PC-9 (cell line): ENCODE measurements around the gene FRMD4B. TPM values are rescaled to one million over a fixed set of nuclear protein-coding genes. Genes with fewer than 3 reads are reported as not detected.

Source experiments
- BruUV-seq: library from RNA; stranded (reverse); fragments of 400-500 nt; replicated peaks from 2 replicates; lab custom pipeline; 2021; lab: Mats Ljungman, UMichigan
- CTCF ChIA-PET: fragments of 300-600 bp; sonication (Branson Sonifier 250); formaldehyde crosslinking; loops from one replicate; lab custom pipeline; 2022; ENCODE audit warnings: antibody characterized with exemption; lab: Charles Lee
- POLR2A ChIA-PET: fragments of 300-600 bp; sonication (Branson Sonifier 250); formaldehyde crosslinking; loops from one replicate; lab custom pipeline; 2022; ENCODE audit warnings: antibody characterized with exemption; ENCODE audit not compliant: unreplicated experiment; lab: Charles Lee
- DNase-seq, 2 experiments: peaks; one replicate each; pipeline versions ENCODE4 v3.0.0 to v3.0.0-alpha.2; 2015 to 2022; ENCODE audit warnings: mixed read lengths in 1 of 2
- H2AFZ ChIP-seq: fragments of 200-600 bp; sonication (generic); 2 replicates; pipeline ENCODE4 v1.8.1; 2017; ENCODE audit warnings: antibody characterized with exemption
- H3F3A ChIP-seq: fragments of 200-600 bp; sonication (generic); 2 replicates; pipeline ENCODE4 v1.8.1; 2017; ENCODE audit warnings: antibody characterized with exemption, mild to moderate bottlenecking, low read depth; ENCODE audit not compliant: insufficient read depth
- H3K27ac ChIP-seq: fragments of 200-600 bp; sonication (generic); 2 replicates; pipeline ENCODE4 v1.6.1; 2016; ENCODE audit warnings: mixed run types
- H3K27me3 ChIP-seq: fragments of 200-600 bp; sonication (generic); 2 replicates; pipeline ENCODE4 v1.6.1; 2016; ENCODE audit warnings: low read depth, mixed run types; ENCODE audit not compliant: insufficient read depth
- H3K36me3 ChIP-seq: fragments of 200-600 bp; sonication (generic); 2 replicates; pipeline ENCODE4 v1.6.1; 2016; ENCODE audit warnings: low read depth, mixed run types
- H3K4me1 ChIP-seq: fragments of 200-600 bp; sonication (generic); replicated peaks from 2 replicates; pipeline ENCODE4 v1.6.1; 2016; ENCODE audit warnings: mixed run types; ENCODE audit not compliant: insufficient read depth
- H3K4me2 ChIP-seq: fragments of 200-600 bp; sonication (generic); 2 replicates; pipeline ENCODE4 v1.6.1; 2017; ENCODE audit warnings: mixed run types
- H3K4me3 ChIP-seq: fragments of 200-600 bp; sonication (generic); 2 replicates; pipeline ENCODE4 v1.6.1; 2016; ENCODE audit warnings: mixed run types
- H3K79me2 ChIP-seq: fragments of 200-600 bp; sonication (generic); 2 replicates; pipeline ENCODE4 v1.6.1; 2017; ENCODE audit warnings: low read depth, mixed run types
- H3K9me2 ChIP-seq: fragments of 200-600 bp; sonication (generic); 2 replicates; pipeline ENCODE4 v1.8.1; 2017; ENCODE audit warnings: mild to moderate bottlenecking; ENCODE audit not compliant: insufficient read depth
- H3K9me3 ChIP-seq: fragments of 200-600 bp; sonication (generic); 2 replicates; pipeline ENCODE4 v1.8.1; 2016; ENCODE audit warnings: low read depth; ENCODE audit not compliant: insufficient read depth
- H4K20me1 ChIP-seq: fragments of 200-600 bp; sonication (generic); 2 replicates; pipeline ENCODE4 v1.8.1; 2017; ENCODE audit not compliant: insufficient read depth
- CTCF ChIP-seq: fragments of 200-600 bp; sonication (generic); conservative IDR thresholded peaks from 2 replicates; pipeline ENCODE4 v1.6.1; 2017; ENCODE audit warnings: mixed run types, antibody characterized with exemption, mild to moderate bottlenecking, moderate library complexity
- EZH2 ChIP-seq: fragments of 200-600 bp; sonication (generic); IDR thresholded peaks from 2 replicates; pipeline ENCODE4 v1.8.0; 2017; ENCODE audit warnings: antibody characterized with exemption, low read depth
- intact Hi-C: fragments of 100-400 bp; cut with micrococcal nuclease; formaldehyde crosslinking; loops from one replicate; pipeline ENCODE4 v1.10.0; 2022; ENCODE audit not compliant: unreplicated experiment
- total RNA-seq: library from RNA; stranded (reverse); gene quantifications from 2 replicates; pipeline ENCODE4 v1.2.3, GENCODE V29; 2021

FRMD4B gene
- total RNA-seq, 1 experiment from 2014 or later = 10.2 TPM

GRCh38 chr3:69386556-69387385 is 883 bp upstream of the FRMD4B start:
- TF ChIP-seq EZH2 (no peak), CTCF (no peak)
- no peaks in the 10 kb centered on the region for H3K36me3 ChIP-seq
- H4K20me1 ChIP-seq = no peaks in the 10 kb centered on the region
- BruUV-seq = no TSS peak
- H3K9me2 ChIP-seq = no peaks in the 10 kb centered on the region
- H3K79me2 ChIP-seq = no peaks in the 10 kb centered on the region
- no peak for DNase-seq
- no peak overlapping the region for H2AFZ ChIP-seq
- no peaks in the 10 kb centered on the region for H3K4me1 ChIP-seq
- H3K4me3 ChIP-seq = peak overlapping the region; percentile 38; the same call in 1 of the 2 replicates
- intact Hi-C loops = no loop called here
- peaks cover 21% of the 10 kb centered on the region; the same call in 1 of the 2 replicates for H3K27me3 ChIP-seq
- H3K4me2 ChIP-seq = peak overlapping the region; percentile 75
- H3K9me3 ChIP-seq = no peaks in the 10 kb centered on the region
- H3F3A ChIP-seq = no peaks in the 10 kb centered on the region
- CTCF ChIA-PET = no interaction called here
- POLR2A ChIA-PET = interaction anchor here (0.6 kb wide), 1 partner anchor 155 kb away, joined by 10 read pairs; no protein-coding TSS in a partner anchor
- no peak overlapping the region for H3K27ac ChIP-seq

GRCh38 chr3:69385123-69385722 is 665 bp downstream of the FRMD4B start:
- peak overlapping the region; percentile 75 for H3K4me2 ChIP-seq

GRCh38 chr3:69384326-69384725 is 1.6 kb downstream of the FRMD4B start:
- no peaks in the 10 kb centered on the region for H3K9me2 ChIP-seq
- no peak overlapping the region for H2AFZ ChIP-seq
- H4K20me1 ChIP-seq = no peaks in the 10 kb centered on the region
- no peak overlapping the region for H3K27ac ChIP-seq
- no peaks in the 10 kb centered on the region for H3K79me2 ChIP-seq
- ChIA-PET POLR2A (no interaction called here), CTCF (no interaction called here)
- H3K9me3 ChIP-seq = no peaks in the 10 kb centered on the region
- no TSS peak for BruUV-seq
- no peak overlapping the region for H3K4me2 ChIP-seq
- H3K4me1 ChIP-seq = no peaks in the 10 kb centered on the region
- no peak for TF ChIP-seq CTCF
- TF ChIP-seq EZH2 = no peak
- H3K27me3 ChIP-seq = peaks cover 21% of the 10 kb centered on the region; the same call in 1 of the 2 replicates
- intact Hi-C loops = no loop called here
- no peaks in the 10 kb centered on the region for H3F3A ChIP-seq
- H3K36me3 ChIP-seq = no peaks in the 10 kb centered on the region
- DNase-seq = no peak
- H3K4me3 ChIP-seq = no peak overlapping the region

More at GRCh38 chr3:69385123-69385722, 665 bp downstream of the FRMD4B start:
- no peak for DNase-seq
- CTCF ChIA-PET = no interaction called here
- H3F3A ChIP-seq = no peaks in the 10 kb centered on the region
- BruUV-seq = no TSS peak
- POLR2A ChIA-PET = no interaction called here
- H3K9me3 ChIP-seq = no peaks in the 10 kb centered on the region
- H3K4me3 ChIP-seq = no peak overlapping the region
- H3K4me1 ChIP-seq = no peaks in the 10 kb centered on the region
- no peaks in the 10 kb centered on the region for H3K79me2 ChIP-seq
- H3K36me3 ChIP-seq = no peaks in the 10 kb centered on the region
- intact Hi-C loops = no loop called here
- no peak for TF ChIP-seq CTCF
- no peak for TF ChIP-seq EZH2
- no peaks in the 10 kb centered on the region for H4K20me1 ChIP-seq
- no peak overlapping the region for H2AFZ ChIP-seq
- H3K27me3 ChIP-seq = peaks cover 21% of the 10 kb centered on the region; the same call in 1 of the 2 replicates
- H3K27ac ChIP-seq = no peak overlapping the region
- no peaks in the 10 kb centered on the region for H3K9me2 ChIP-seq
